NOMO-1 (cell line): ENCODE measurements around the gene MCM3AP.
A peak's percentile ranks its signal among the peaks of the same experiment; 100 is the strongest.
"Not testable (repeated sequence)": the region's sequence is repeated elsewhere in the genome, so short reads cannot be mapped to it uniquely, and the experiment has no call there.

ENCODE experiments used
- DNase-seq, 2 experiments: peaks; one replicate each; lab custom pipeline; 2025; ENCODE audit not compliant: unreplicated experiment in 2 of 2; lab: John Stamatoyannopoulos, UW

The MCM3AP gene

GRCh38 chr21:46312949-46313348 lies 27.5 kb upstream of the MCM3AP start:
- no peak for DNase-seq

- no peak for DNase-seq
These were observed 26.2 kb upstream of the MCM3AP start for GRCh38 chr21:46311568-46311967.

DNA sequence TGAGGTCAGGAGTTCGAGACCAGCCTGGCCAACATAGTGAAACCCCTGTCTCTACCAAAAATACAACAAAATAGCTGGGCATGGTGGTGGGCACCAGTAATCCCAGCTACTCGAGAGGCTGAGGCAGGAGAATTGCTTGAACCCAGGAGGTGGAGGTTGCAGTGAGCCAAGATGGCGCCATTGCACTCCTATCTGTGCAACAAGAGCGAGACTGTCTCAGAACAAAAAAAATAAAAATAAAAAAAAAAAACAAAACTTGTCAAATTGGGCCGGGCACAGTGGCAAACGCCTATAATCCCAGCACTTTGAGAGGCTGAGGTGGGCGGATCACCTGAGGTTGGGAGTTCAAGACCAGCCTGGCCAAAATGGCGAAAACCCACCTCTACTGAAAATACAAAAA lies 24.8 kb upstream of the MCM3AP start:
- not testable (repeated sequence) for DNase-seq

- no peak for DNase-seq
These were observed 23.0 kb upstream of the MCM3AP start for GRCh38 chr21:46308431-46308830.

DNA sequence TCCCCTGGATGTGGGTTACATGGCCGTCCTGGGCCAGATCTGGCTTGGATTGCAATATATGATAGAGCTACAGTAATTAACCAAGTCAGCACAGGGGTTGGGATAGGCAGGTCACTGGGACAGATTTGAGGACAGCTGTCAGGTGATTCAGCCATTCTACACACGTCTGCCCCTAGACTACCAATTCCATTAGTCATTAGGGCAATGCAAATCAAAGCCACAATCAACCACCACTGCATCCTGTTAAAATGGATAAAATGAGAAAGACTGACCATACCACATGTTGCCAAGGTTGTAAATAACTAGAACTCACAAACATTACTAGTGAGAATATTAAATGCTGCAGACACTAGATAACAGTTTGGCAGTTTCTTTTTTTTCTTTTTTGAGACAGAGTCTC lies 22.2 kb upstream of the MCM3AP start:
- DNase-seq = no peak

GRCh38 chr21:46304955-46305354 lies 19.5 kb upstream of the MCM3AP start:
- DNase-seq = no peak

DNA sequence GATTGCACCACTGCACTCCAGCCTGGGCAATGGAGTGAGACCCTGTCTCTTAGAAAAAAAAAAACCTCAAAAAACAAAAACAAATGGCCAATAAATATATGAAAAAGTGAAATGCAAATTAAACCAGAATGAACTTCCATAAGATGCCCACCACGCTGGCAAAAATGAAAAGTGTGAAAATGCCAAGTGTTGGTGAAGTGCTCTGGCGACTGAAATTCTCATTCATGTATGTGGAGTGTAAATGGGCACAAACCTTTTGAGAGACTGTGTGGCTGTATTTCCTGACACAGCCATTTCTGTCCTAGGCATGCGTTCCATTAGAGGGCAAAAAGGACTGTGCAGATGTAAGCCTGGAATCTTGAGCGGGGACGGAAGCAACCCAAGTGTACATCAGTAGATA lies 19.0 kb upstream of the MCM3AP start:
- DNase-seq = no peak

DNA sequence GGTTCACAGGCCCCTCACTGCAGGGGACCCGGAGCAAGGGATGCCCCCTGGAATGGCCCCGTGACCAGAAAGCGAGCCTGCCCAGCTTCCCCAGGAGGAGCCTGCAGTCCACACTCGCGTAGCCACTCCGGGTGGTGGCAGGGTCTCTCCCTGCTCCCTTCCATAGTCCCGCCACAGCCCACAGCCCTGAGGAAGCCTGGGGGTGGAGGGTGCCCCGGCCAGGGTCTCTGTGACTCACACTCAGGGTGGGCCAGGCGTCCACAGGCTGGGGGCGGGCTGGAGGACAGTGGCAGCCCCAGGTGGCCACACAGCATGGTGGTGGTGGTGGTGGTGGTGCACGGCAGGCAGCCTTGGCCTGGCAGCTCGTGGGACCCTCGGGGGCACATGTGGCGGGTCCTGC lies 16.3 kb upstream of the MCM3AP start:
- no peak for DNase-seq

DNA sequence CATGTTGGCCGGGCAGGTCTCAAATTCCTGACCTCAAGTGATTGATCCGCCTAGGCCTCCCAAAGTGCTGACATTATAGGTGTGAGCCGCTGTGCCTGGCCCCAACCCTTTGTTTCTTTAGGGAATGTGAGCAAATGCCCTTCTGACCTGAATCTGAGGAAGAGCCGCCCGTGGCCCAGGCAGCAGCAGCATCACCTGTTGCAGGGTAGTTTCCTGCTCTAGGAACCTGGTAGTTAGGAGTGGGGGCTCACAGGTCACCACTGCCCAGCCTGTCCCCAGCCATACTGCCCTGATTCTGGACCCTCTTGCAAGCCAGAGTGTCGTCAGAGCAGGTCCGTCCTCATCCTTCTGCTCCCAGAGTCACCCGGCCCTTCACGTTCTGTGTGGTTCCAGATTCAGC lies 13.8 kb upstream of the MCM3AP start:
- no peak for DNase-seq

GRCh38 chr21:46297338-46298271 lies 12.2 kb upstream of the MCM3AP start:
- DNase-seq = no peak

DNA sequence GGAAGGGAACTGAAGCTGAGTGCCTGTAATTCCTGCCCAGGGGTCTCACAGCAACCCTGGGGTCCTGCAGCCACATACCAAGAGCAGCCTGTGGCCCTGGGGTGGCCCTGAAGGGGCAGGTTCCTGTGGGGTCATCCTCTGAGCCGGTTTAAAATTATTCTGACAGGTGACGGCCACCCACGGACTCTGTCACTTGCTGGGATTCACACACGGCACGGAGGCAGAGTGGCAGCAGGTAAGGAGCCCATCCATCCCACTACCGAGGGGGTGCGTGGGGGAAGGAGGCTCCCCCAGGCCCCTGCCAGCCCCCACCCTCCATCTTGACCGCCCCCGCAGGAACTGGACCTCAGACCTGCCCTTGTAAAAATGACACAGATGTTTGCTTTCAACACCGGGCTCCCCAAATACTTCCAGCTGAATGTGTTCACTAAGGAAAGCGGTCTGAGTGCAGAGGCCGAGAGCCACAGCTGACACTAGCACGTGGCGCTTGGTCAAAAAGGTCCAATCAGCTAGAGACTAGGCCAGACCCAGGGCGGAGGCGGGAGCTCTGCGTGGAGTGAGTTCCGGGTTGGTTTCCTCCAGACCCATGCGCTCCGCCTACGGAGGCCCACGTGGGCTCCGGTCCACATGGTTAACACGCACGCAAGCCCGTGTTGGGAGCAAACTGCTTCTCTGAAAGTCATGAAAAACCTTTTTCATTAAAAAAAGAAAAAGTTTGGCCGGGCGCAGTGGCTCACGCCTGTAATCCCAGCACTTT lies 10.8 kb upstream of the MCM3AP start:
- peak; percentile 61 to 70 for DNase-seq

GRCh38 chr21:46295177-46295770 lies 9.9 kb upstream of the MCM3AP start:
- no peak for DNase-seq

DNA sequence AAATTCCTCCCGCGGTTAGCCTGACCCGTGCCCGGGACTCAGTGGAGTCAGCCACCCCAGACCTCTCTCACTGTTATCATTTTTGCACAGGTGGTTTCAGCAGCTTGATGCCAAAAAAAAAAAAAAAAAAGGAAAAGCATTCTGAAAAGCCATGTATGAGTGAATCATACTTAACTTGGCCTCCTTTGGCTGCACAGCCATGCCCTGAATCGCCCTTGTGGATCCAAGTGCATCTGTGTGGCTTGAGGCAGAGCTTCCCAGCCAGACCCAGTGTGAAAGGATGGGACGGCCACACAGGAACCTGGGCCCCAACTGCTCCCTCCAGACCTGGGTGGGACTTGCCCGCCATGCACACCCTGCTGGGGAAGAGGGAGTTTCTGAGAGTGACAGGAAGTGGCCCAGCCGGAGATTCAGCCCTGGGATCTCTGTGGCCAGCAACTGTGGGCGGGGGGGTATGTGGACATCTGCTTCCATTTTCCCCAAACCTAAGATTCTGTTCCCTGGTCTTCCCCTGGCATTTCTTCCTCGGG lies 9.3 kb upstream of the MCM3AP start:
- no peak for DNase-seq

- DNase-seq = no peak
These were observed 6.2 kb upstream of the MCM3AP start for GRCh38 chr21:46291561-46291960.

GRCh38 chr21:46289655-46290179 lies 4.3 kb upstream of the MCM3AP start:
- no peak for DNase-seq

DNA sequence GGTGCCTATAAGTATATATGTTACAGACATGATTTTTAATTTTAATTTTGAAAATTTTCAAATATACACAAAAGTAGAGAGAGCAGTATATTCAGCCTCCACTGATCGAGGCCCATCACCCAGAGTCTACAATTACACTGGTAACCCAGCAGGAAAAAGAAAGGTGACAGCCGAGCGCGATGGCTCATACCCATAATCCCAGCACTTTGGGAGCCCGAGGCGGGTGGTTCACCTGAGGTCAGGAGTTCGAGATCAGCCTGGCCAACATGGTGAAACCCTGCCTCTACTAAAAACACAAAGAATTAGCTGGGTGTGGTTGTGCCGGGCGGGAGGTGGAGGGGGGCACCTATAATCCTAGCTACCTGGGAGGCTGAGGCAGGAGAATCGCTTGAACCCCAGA lies 2.1 kb upstream of the MCM3AP start:
- DNase-seq = no peak

DNA sequence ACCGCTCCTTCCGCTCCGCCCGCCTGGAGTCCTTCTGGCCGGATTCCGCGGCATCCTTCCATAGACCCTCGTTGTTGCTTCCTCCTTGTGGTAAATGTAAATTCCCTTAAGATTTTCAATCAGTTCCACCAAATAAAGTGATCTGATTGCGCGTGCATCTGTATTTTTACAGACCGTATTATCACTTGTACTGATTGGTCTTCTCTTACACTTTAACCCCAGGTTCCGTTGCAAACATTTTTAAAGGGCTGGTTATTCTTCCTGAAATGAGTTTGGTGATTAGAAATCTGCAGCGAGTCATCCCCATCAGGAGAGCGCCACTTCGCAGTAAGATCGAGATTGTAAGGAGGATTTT lies 1.2 kb upstream of the MCM3AP start:
- DNase-seq = peak in 1 of 2 experiments; percentile 66

GRCh38 chr21:46285761-46286647 lies 593 bp upstream of the MCM3AP start, which contains the start of gene YBEY:
TSS of gene YBEY (plus strand) at chr21:46286342. CDS start at chr21:46286914, 572 bp downstream.
- peak; percentile 78 to 88 for DNase-seq

GRCh38 chr21:46284733-46285132 lies 678 bp downstream of the MCM3AP start:
- DNase-seq = no peak

DNA sequence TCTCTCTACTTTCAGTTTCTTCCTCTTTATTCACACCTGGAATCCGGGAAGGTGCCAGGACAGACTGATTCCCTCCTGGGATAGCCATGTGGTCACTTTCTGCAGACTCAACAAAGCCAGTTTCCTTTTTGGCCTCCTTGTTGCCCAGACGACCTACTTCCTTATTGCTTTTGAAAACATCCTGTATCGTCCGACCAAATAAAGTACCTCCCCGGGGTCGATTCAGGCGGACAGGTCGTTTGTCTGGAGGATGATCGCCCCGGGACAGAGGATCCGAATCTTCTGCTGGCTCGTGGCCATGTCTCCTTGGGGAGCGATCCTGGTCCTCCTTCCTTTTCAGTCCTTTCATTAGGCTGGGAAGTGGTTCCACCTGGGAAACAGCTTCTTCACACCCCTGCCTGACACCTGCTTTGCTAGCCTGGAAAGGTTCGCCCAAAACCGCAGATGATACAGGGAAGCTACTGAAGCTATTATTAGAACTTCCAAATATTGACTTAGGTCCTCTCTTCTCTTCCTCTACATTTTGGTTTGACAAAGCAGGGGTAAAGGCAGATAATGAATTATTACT lies 1.2 kb downstream of the MCM3AP start:
- DNase-seq = peak in 1 of 2 experiments; percentile 56
